ENCODE results near the gene PROSER3. TPM values are rescaled to one million over a fixed set of nuclear protein-coding genes. Genes with fewer than 3 reads are reported as not detected.

The PROSER3 gene
- polyA plus RNA-seq, 1 donor from 2014 or later = 1.2 TPM

DNA sequence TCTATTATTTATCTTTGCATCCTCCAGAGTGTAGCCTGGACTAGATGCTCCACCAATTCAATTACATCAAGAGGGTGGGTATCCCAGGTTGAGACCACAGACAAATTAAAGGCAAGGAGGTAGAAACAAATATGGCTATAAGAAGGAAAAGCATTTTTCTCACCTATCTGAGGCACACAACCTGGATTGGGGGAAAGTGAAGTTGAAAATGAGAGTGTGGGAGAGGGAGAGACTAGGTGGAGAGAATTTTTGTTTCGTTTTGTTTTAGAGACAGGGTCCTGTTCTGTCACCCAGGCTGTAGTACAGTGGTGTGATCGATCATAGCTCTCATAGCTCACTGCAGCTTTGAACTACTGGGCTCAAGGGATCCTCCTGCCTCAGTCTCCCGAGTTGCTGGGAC, 60.5 kb downstream of the PROSER3 start:
- TF ChIP-seq, protein P1, sequence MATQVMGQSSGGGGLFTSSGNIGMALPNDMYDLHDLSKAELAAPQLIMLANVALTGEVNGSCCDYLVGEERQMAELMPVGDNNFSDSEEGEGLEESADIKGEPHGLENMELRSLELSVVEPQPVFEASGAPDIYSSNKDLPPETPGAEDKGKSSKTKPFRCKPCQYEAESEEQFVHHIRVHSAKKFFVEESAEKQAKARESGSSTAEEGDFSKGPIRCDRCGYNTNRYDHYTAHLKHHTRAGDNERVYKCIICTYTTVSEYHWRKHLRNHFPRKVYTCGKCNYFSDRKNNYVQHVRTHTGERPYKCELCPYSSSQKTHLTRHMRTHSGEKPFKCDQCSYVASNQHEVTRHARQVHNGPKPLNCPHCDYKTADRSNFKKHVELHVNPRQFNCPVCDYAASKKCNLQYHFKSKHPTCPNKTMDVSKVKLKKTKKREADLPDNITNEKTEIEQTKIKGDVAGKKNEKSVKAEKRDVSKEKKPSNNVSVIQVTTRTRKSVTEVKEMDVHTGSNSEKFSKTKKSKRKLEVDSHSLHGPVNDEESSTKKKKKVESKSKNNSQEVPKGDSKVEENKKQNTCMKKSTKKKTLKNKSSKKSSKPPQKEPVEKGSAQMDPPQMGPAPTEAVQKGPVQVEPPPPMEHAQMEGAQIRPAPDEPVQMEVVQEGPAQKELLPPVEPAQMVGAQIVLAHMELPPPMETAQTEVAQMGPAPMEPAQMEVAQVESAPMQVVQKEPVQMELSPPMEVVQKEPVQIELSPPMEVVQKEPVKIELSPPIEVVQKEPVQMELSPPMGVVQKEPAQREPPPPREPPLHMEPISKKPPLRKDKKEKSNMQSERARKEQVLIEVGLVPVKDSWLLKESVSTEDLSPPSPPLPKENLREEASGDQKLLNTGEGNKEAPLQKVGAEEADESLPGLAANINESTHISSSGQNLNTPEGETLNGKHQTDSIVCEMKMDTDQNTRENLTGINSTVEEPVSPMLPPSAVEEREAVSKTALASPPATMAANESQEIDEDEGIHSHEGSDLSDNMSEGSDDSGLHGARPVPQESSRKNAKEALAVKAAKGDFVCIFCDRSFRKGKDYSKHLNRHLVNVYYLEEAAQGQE (IDR thresholded peaks at IDR 0.05; ENCODE audit: borderline replicate concordance) = no peak
- TF ChIP-seq RAD21 (conservative IDR thresholded peaks at IDR 0.05) = no peak
- TF ChIP-seq POLR2AphosphoS5 (IDR thresholded peaks at IDR 0.05) = no peak
- no peak for TF ChIP-seq TAF1 (IDR thresholded peaks at IDR 0.05; ENCODE audit: low read depth)
- no peak for TF ChIP-seq EP300 (conservative IDR thresholded peaks at IDR 0.05; ENCODE audit: poor library complexity, severe bottlenecking)
- TF ChIP-seq, protein P2, sequence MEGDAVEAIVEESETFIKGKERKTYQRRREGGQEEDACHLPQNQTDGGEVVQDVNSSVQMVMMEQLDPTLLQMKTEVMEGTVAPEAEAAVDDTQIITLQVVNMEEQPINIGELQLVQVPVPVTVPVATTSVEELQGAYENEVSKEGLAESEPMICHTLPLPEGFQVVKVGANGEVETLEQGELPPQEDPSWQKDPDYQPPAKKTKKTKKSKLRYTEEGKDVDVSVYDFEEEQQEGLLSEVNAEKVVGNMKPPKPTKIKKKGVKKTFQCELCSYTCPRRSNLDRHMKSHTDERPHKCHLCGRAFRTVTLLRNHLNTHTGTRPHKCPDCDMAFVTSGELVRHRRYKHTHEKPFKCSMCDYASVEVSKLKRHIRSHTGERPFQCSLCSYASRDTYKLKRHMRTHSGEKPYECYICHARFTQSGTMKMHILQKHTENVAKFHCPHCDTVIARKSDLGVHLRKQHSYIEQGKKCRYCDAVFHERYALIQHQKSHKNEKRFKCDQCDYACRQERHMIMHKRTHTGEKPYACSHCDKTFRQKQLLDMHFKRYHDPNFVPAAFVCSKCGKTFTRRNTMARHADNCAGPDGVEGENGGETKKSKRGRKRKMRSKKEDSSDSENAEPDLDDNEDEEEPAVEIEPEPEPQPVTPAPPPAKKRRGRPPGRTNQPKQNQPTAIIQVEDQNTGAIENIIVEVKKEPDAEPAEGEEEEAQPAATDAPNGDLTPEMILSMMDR (IDR thresholded peaks at IDR 0.05; ENCODE audit: poor library complexity, severe bottlenecking) = no peak
- TF ChIP-seq SMC3 (conservative IDR thresholded peaks at IDR 0.05; ENCODE audit: poor library complexity) = no peak
- no peak for TF ChIP-seq EZH2 (IDR thresholded peaks at IDR 0.05; ENCODE audit: borderline replicate concordance, insufficient read depth, low read length, poor library complexity, severe bottlenecking)
- TF ChIP-seq MXI1 (conservative IDR thresholded peaks at IDR 0.05; ENCODE audit: poor library complexity, severe bottlenecking) = no peak
- no peaks in the 10 kb centered on the region for H3K79me2 ChIP-seq (replicated peaks; ENCODE audit: insufficient read depth, low read length)
- no peaks in the 10 kb centered on the region for H3K9me2 ChIP-seq (ENCODE audit: insufficient read depth, low read length)
- H3F3A ChIP-seq (ENCODE audit: insufficient read depth, low read length, poor library complexity, severe bottlenecking) = no peaks in the 10 kb centered on the region
- no peak overlapping the region for H3K9ac ChIP-seq (ENCODE audit: low read length)
- no peak overlapping the region for H3K27ac ChIP-seq (ENCODE audit: low read length)
- no peaks in the 10 kb centered on the region for H4K20me1 ChIP-seq (ENCODE audit: insufficient read depth)
- H3K4me2 ChIP-seq (ENCODE audit: low read length) = no peak overlapping the region
- H3K27me3 ChIP-seq (ENCODE audit: insufficient read depth, low read depth, low read length) = no peaks in the 10 kb centered on the region
- H2AFZ ChIP-seq (ENCODE audit: low read depth, low read length) = no peak overlapping the region
- no peaks in the 10 kb centered on the region for H3K36me3 ChIP-seq (ENCODE audit: insufficient read depth, low read length)
- no peak overlapping the region for H3K4me3 ChIP-seq (ENCODE audit: low read length)
- H3K9me3 ChIP-seq (ENCODE audit: low read length) = no peaks in the 10 kb centered on the region

Other genes with a start within 250 kb of the PROSER3 start
- not detected in 2 replicates for gene DMKN, start 244.5 kb upstream of the PROSER3 start, polyA plus RNA-seq
- not detected in 2 replicates for gene SBSN, start 229.9 kb upstream of the PROSER3 start, polyA plus RNA-seq
- gene GAPDHS, start 224.7 kb upstream of the PROSER3 start, polyA plus RNA-seq = not detected in 2 replicates
- 106 and 108 TPM in 2 replicates for gene TMEM147, start 212.6 kb upstream of the PROSER3 start, polyA plus RNA-seq
- 0.34 TPM in 1 of 2 replicates, not detected in the other for gene ATP4A, start 194.5 kb upstream of the PROSER3 start, polyA plus RNA-seq
- not detected in 2 replicates for gene PMIS2, start 172.0 kb upstream of the PROSER3 start, polyA plus RNA-seq
- gene HAUS5, start 145.4 kb upstream of the PROSER3 start, polyA plus RNA-seq = 13.1 and 14.4 TPM in 2 replicates
- gene RBM42, start 129.1 kb upstream of the PROSER3 start, polyA plus RNA-seq = 58.5 and 73.5 TPM in 2 replicates
- gene ETV2, start 116.4 kb upstream of the PROSER3 start, polyA plus RNA-seq = 0.58 TPM in 1 of 2 replicates, not detected in the other
- gene COX6B1, start 109.9 kb upstream of the PROSER3 start, polyA plus RNA-seq = 860 and 1,013 TPM in 2 replicates
- gene UPK1A, start 91.7 kb upstream of the PROSER3 start, polyA plus RNA-seq = 0.26 TPM in 1 of 2 replicates, not detected in the other
- gene ZBTB32, start 53.6 kb upstream of the PROSER3 start, polyA plus RNA-seq = not detected in 2 replicates
- gene KMT2B, start 40.2 kb upstream of the PROSER3 start, polyA plus RNA-seq = 9.0 and 15.8 TPM in 2 replicates
- 4.6 and 7.2 TPM in 2 replicates for gene IGFLR1, start 15.7 kb upstream of the PROSER3 start, polyA plus RNA-seq
- 54.7 and 57.0 TPM in 2 replicates for gene U2AF1L4, start 12.8 kb upstream of the PROSER3 start, polyA plus RNA-seq
- gene PSENEN, start 12.5 kb upstream of the PROSER3 start, polyA plus RNA-seq = 46.2 and 46.7 TPM in 2 replicates
- gene LIN37, start 9.6 kb upstream of the PROSER3 start, polyA plus RNA-seq = 25.7 and 37.2 TPM in 2 replicates
- not detected in 2 replicates for gene HSPB6, start 1.1 kb upstream of the PROSER3 start, polyA plus RNA-seq
- 20.5 and 46.0 TPM in 2 replicates for gene ARHGAP33, start 17.4 kb downstream of the PROSER3 start, polyA plus RNA-seq
- gene PRODH2, start 54.7 kb downstream of the PROSER3 start, polyA plus RNA-seq = not detected in 2 replicates
- 0.05 and 2.8 TPM in 2 replicates for gene NPHS1, start 94.3 kb downstream of the PROSER3 start, polyA plus RNA-seq
- 0.79 and 2.1 TPM in 2 replicates for gene KIRREL2, start 98.7 kb downstream of the PROSER3 start, polyA plus RNA-seq
- gene APLP1, start 110.4 kb downstream of the PROSER3 start, polyA plus RNA-seq = 390 and 407 TPM in 2 replicates
- 6.2 and 6.8 TPM in 2 replicates for gene NFKBID, start 142.4 kb downstream of the PROSER3 start, polyA plus RNA-seq
- gene HCST, start 144.4 kb downstream of the PROSER3 start, polyA plus RNA-seq = not detected in 2 replicates
- not detected in 2 replicates for gene TYROBP, start 150.1 kb downstream of the PROSER3 start, polyA plus RNA-seq
- 10.1 and 11.1 TPM in 2 replicates for gene LRFN3, start 178.2 kb downstream of the PROSER3 start, polyA plus RNA-seq
- 65.3 and 71.6 TPM in 2 replicates for gene SDHAF1, start 237.0 kb downstream of the PROSER3 start, polyA plus RNA-seq